A172 (cell line): ENCODE data around the gene NRG3. TPM values are rescaled to one million over a fixed set of nuclear protein-coding genes. Genes with fewer than 3 reads are reported as not detected.

Source experiments
- DNase-seq: peaks from one replicate; pipeline ENCODE4 v3.0.0-alpha.2; 2015; ENCODE audit warnings: low spot score
- total RNA-seq: library from RNA; depleted of rRNA; stranded (reverse); fragments of >200 nt; shearing (Covaris generic); gene quantifications from 2 replicates; pipeline ENCODE4 v1.2.3, GENCODE V29; 2014

The NRG3 gene
- total RNA-seq, 1 experiment from 2014 or later: 0.16 TPM

DNA sequence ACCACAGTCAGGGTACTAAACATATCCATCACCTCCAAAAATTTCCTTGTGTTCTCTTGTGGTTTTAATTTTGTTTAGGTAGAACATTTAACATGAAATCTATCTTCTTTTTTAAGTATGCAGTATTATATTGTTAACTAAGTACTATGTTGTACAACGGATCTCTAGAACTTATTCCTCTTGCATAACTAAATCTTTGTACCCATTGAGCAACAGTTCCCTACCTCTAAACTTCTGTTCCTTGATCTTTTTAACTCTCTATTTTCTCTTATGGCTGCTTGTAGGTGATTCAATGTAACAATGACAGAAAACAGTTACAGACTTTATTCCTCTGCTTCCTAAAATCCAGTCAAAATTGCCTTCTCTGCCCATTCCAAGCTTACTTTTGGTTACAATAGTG lies 9.9 kb downstream of the NRG3 start:
- DNase-seq: no peak

DNA sequence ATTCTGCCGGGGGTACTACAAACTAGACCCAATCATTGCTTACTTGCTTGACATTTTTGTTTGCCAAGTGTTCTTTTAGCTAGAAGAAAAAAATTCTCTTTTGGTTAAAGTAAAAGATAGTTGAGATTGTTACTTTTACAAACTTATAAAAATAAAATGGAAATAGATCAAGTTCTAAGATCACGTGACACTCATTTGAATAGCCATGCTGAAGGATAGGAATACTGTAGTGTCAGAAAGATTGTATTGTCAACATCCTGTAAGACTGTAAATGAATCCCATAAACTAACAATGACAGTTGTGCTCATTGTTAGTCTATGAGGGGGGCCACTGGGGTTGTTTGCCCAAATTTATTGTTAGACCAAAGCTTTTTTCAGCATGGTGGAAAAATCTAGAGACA lies 10.5 kb downstream of the NRG3 start:
- DNase-seq: no peak

DNA sequence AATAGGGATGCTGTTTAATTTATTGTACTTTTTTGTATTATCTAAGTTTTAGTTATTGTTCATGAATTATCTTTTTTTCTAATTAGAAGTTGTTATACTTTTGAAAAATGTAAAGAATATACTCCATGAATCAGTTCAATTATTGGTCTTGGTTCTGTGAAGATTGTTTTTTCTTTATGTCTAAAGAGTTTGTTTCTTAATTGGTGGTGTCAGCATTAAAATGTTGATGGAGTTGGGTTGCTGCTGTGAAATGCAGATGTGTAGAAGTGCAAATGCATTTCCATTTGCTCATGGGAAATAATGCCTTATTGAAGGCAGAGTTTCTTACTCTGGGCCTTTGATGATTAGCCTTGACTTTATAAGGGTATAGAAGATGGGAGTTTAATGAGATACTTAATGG lies 11.9 kb downstream of the NRG3 start:
- DNase-seq: no peak

DNA sequence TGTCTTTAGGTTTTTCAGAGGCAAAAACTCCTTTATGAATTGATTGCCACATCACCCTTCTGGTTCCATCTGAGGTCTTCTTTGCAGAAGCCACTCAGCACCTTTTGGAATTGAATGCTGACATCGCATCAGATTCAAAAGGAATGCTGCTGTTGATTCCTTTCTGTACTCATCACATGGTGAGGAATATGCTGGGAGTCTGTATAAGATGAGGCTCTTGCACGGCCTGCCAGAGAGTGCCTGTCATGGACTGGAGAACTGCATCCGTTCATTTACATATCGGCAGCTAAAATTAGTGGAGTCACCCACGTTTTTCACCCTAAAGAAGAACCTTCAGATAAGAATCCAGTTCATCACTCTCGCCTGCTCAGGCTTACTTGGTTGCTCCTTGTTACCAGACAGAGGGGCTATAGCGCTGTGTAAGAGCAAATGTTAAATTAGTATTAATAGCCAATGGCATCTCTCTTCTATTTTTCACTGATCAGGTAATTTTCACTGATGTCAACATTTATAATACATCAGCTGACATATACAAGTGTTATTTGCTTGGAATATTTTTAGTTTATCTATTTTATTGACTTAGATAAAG lies 14.3 kb downstream of the NRG3 start:
- DNase-seq: no peak

DNA sequence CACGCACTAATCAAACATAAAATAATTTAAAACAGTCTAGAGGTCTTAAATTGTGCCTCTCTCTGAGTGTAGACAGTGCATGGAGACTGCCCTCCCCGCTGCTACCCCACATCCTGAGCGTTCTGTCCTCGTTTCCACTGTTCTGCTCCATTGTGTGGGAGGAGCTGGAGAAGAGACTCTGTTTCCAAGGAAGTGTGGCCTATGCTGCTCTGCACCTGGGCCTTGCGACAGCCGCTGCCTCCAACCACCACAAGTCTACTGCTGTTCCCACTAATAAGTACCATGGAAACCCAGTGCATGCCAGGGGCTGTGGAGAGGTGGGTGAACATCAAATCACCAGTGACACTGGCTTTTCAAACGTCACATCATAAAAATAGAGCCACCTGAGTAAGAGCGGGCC lies 19.6 kb downstream of the NRG3 start:
- DNase-seq: no peak

DNA sequence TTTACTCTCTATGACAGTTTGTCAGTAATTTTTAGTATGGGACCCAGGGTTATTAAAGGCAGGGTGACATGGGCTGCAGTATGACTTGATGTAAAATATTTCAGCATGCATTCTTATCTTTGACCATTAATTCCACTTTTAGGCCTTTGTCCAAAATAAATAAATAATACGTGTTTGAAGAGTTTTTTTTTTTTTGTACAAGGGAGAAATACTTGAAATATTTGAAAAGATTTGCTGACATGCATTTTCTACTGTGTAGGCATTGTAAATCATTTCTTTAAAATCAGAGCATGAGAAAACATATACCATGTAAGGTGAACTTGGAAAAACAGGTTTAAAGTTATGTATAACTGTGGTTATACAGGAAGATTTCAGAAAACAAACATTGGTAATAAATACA lies 23.5 kb downstream of the NRG3 start:
- no peak for DNase-seq

DNA sequence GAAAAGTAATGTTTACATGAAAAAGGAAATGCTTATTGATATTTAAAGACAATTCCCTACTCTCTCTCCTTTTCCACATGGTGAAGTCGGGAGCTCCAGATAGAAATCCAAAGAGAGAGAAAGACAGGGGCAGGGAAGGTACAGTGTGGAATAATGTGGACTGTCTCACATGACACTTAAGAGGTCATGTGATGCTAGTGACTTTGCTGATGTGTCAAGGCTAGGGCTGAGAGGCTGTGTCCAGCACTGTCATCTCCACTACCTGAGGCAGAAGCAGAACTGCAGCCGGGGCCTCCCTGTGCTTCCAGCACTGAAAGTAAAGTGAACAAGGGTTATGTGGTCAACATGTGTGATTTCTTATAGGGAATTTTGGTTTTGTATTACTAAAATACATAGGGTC lies 26.0 kb downstream of the NRG3 start:
- DNase-seq: no peak

DNA sequence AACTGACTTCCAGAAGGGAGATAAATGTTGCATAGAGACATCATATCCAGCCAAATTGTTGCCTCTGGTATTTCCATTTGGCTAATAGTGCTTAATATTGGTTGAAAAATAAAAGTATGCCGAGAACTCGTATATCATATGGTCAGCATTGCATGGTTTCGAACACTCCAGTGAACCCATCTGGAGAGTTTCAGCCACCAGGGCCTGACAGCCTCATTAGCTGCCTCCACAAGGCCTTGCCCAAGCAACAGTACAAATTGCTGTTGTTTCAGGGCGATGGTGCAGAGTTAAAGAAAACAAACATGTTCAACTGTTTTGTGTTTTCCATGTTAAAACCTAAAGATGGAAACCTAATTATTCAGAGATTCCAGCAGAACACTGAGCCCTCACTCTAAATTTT lies 28.5 kb downstream of the NRG3 start:
- DNase-seq: no peak

DNA sequence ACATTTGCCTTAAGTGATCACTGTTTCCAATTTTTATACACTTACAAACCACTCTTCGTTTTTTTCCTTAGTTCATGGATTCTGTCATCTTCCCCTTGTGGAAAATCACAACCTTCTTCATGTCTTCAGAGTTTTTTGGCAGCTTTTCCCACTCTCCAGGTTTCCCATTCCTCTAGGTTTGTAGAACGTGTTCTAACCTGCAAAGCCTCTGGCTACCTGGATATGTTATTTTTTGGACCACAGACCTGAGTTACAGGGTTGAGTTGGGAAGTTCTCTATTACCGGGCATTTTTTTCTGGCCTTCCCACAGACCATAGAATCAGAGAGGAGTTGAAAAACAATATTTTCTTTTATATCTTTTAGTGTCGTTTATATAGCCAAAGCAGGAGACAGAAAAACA lies 30.2 kb downstream of the NRG3 start:
- DNase-seq: no peak

DNA sequence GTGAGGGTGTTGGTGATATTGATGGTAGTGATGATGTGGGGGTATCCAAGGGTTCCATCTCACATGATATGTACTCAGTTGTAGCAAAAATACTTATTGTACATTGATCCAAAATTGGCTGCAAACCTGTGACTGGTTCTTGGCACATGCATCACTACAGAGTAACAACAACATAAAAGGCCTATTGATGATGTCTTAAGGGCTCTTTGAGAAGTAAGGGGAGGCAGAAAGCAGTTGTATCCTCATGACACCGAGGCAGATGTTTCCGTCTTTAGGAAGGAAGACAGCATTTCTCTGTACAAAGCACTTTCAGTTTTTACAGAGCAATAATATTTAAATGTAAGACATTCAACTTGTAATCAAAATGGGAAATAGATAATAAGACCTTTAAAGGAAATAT lies 34.5 kb downstream of the NRG3 start:
- DNase-seq: no peak

DNA sequence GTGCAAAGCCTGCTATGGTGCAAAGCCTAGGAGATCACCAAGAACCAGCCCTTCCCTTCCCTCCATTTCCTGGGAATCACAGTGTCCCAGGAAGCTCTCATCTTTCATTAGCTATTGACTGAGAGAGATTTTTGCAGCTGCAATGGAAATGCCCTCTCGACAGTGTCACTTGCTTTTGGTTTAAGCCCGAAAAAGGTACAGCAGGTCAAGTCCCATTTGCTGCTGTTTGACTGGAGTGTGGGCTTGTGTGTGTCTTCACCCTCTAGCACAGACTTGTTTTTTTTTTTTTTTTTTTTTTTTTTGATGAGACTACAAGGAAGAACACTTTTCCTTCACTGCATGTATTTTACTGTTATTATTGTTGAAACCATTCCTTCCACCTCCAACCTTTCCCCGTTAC lies 36.3 kb downstream of the NRG3 start:
- DNase-seq: no peak

DNA sequence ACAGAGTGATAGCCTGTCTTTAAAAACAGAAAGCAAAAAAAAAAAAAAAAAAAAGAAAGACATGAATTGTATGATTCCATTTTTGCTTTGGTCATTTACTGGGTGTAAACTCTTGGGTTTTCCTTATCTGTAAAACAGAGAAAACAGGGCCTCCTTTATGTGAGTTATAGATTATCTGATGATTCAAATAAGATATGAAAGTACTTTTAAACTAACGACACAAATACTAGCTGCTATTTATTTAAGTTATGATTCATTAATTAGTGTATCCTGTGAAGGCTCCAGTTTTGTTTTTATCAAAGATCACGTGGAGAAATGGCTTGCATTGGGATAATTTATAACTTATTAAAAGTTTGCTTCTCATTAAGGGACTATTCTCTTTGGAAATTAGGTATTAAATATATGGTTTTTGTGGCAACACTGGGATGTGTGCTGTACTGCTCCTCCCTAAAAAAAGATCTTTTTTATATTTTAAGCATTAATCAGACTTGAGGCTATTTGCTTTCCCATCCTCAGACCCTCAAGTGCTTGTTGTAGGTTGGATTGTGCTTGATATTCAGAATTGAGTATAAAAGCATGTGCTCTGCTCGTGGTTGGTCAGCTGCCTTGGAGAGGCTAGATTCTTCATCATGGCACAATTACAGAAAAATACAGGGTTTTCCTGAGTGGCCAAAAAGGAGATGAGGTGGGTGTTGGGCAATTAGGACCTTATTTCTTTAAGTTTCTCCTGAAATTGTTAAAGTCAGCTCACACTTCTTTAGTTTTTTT lies 39.9 kb downstream of the NRG3 start:
- DNase-seq: no peak

DNA sequence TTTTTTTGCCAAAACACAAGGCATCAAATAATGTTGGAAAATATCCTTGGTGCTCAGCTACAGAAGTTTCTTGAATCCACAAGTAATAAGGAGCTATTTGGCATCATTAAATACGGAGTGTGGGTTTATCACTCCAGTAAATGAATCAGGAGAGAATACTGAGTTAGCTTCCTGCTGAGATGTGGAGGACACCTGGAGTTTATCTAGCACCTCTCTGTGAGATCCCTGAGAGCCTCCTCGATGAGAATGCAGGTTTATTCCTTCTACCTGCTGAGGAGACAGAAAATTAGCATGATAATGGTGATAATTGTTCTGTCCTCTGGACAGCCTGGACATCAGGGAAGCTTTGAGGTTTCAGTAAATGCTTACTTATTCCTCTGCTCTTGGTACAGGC lies 40.5 kb downstream of the NRG3 start:
- DNase-seq: no peak

DNA sequence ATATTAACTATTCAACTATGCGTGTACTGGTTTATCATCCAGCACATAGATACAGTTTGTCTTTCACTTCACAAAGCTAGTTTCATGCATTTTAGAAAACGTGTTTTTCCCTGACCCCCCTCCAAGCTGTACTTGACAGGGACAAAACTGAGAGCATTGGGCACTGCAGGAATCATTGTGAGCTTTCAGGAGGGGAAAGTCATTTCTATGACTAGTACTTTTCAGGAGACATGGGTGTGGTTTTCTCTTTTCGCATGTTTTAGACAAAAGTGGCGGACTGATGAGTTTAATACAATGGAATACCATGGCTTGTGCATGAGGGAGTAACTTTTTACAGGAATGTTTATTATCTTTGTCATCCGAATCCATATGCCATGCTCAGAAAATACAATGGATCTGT lies 42.7 kb downstream of the NRG3 start:
- no peak for DNase-seq

DNA sequence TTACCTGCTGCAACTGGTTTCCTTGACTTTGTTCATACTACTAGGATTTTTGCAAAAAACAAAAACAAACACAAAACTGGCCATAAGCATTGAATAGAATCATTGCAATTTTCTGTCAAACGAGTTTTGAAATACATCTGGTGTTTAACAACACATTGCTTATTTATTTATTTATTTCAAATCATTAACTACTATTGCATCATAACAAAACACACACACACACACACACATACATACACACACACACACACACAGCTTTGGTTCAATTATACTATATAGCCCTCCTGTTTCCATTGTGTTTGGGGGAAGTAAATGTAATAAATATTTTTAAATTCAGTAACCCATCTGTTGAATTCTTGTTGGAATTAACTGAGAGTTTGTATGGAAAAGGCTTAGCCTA lies 43.8 kb downstream of the NRG3 start:
- no peak for DNase-seq

DNA sequence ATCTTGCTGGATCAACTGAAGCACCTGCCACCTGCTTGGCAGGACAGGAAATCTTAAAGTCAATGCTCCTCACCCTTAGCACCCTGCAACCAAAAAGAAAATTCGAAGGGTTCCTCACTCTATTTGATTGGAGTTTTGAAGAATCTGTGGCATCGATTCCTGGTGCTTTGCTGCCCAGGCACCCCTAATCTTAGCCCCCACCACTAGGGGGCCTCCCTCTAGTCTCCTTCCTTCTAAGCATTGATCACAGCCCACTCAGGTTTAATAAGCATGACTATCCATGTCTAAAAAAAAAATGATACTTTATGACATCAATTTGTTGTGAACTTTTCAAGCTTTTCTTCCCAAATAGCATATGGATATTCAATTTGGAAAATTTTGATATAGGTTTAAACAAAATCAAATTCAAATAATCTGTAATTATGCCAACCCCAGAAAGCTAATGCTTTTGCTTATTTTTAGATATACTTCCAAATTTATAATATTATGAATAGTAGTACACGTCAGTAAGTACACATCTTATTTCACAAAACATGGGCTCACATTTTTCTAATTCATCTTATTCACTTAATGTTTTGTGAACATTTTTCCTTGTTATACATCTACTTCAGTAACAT lies 45.3 kb downstream of the NRG3 start:
- peak; percentile 4 for DNase-seq

DNA sequence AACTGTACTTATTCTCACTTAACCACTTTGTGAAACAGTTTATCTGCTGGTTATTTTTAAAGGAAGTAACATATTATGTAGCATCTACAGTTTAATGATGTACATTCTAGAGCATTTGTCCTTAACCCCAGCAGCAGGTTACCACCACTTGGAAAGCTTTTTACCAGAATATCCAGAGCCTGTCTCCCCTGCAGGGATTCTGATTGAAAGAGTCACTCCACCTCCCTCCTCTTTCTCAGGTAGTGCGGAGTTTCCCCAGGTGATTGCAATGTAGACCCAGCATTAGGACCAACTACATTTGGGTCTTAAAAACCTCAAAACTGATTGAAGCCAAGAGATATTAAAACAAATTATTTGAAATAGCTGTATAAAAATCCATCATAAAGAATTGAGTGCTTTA lies 53.1 kb downstream of the NRG3 start:
- DNase-seq: no peak

DNA sequence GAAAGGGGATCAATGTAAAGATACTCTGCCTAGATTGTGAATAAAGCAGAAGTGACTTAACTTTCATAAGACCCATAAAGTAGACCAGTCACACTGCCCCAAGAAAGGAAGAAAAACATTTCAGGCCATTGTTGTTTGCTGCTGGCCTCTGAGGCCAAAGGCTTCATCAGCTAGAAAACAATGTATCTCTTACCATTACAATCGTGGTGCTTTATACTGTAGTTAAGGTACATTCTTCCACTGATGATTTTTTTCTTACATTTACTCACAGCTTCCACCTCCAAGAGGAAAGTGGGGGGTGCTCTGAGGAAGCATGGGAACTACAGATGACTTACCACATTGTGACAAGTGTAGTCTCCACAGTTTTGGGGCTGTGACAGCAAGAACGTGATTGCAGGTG lies 68.6 kb downstream of the NRG3 start:
- DNase-seq: no peak

DNA sequence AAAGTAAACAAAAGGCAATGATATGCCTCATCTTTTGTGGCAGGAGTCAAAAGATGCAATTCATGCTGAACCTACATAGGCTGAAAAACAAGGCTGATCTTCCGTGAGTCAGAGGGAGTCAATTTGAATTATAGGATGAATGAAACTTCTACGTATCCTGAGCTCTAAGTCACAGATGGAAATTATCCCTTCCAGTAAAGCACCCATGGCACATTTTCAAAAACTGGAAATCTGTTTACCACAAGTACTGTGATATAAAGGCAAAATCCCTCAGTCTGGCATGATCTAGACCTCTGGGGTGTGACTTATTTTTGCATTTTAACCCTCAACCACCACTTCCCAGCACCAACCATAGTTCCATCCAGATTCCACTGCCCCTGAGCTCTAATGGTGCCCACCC lies 69.6 kb downstream of the NRG3 start:
- peak; percentile 6 for DNase-seq

DNA sequence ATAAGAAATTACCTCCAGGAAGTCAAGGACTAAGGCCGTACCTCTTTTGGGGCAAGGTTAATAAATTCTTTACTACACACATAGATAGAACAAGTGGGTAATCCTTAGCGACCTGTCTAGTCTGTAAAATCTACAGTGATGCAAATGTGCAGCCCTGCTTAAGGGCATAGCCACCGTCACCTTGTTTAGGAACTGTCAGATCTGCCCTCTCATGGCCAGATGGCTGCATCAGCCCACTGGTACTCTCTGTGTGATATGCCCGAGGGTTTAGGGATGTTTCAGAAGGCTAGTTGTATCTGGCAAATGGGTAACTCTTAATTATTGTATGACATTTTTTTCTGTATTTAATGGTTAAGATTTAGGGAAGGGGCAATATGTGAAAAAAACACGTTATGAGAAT lies 74.3 kb downstream of the NRG3 start:
- no peak for DNase-seq

DNA sequence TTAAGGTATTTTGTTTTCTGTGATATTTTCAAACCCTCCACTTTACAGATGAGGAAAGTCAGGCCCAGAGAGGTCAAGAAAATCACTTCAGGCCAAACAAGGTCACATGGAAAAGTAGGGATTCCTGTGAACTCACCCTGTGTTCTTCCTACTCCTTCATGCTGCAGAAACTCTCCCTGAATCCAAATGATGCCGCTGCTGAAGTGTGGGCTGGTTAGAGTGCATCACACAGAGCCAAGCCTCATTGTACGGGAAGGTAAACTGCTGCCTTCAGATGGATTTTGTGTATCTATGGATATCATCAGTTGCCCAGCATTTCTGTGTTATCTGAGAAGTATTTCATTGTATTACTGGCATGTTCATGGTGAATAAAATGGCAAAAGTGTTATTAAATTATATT lies 75.4 kb downstream of the NRG3 start:
- DNase-seq: no peak

DNA sequence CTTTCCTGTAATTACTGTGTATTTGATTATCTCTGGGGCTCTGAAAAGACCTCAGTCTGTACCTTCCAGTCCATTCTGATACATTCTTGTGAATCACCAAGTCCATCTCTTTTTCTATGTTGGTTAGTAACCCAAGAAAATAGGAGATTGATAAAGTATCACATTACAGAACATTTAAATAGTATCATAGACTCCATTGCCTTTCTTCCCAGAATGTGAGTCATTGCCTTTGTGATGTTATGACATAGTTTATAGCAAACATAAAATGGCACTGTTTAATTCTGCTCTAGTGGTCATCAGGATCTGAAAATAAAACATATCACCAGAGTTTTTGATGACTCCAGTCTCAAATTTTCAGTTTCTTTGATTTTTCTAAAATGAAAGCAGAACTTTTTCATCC lies 78.4 kb downstream of the NRG3 start:
- DNase-seq: no peak

DNA sequence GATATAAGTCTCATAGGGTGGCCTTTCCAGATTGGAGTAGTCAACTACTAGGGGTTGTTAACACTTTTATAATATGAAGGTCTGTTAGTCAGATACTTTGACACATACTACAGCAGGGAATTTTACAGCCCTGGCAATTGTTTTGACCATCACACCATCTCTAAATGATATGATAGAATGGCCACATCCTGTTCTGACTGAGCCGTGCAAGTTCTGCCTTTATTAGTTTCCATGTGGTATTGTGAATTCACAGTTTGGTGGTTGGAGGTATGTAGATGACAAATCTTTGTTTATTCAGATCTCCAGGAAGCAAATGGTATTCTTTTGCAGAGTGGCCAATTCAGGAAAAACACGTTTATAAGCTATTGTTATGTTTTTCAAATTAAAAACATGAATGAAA lies 83.0 kb downstream of the NRG3 start:
- peak; percentile 71 for DNase-seq

DNA sequence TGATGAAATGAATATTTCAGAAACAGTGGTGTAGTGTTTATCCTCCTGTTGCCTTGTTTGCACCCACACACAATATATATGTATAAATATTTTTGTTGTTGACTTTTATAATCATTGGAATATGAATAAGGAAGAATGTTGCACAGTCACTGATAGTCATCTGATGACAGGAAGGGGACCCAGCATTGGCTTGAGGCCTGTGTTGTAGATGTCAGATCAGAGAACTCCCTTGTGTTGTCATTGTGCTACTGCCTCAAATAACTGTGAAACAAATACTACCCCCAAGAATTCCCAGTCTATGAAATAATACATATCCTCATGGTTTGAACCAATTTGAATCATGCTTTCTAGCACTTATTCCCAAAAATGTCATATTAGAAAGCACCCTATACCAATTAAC lies 84.0 kb downstream of the NRG3 start:
- DNase-seq: no peak
